Measurements from ENCODE around the gene POLR3F.
"Not testable (repeated sequence)": the region's sequence is repeated elsewhere in the genome, so short reads cannot be mapped to it uniquely, and the experiment has no call there.

POLR3F gene

DNA sequence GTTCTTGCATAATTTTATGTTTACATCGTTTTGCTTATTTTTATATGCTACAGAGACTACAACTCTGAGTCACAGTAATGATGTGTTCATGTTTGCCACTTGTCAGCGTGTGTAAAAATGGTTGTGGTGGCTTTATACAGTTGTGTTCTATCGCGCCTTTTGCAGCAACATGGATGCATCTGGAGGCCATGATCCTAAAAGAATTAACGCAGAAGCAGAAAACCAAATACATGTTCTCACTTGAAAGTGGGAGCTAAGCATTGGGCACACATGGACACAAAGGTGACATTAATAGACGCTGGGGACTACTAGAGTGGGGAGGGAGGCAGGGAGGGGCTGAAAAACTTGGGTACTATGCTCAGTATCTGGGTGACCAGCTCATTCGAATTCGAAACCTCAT, 39.6 kb downstream of the POLR3F start:
- DNase-seq, result peak; percentile 5

- peak; percentile 98 for DNase-seq
Observed at GRCh38 chr20:18507218-18508191, 40.3 kb downstream of the POLR3F start, which contains the start of gene SEC23B. Gene SEC23B (plus strand): TSS chr20:18507940. CDS start chr20:18510836, 2,896 bp downstream.

DNA sequence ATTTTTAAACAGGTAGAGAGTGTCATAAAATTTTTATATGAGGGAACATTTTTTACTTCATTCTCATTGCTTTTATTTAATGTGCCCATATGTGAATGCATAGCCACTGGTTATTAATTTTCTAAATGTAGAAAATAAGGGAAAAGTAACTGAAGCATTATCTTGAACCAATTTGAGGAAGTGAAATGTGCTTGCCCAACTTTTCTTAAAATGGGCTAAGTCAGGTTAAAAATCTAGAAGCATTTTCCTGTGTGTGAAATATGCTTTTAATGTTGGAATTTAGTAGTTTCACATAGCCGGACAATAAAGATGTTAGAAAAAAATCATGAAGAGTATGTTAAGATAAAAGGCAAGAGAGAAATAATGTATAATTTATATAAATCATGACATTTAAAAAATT, 44.4 kb downstream of the POLR3F start:
- DNase-seq, result no peak

GRCh38 chr20:18513208-18513607, 46.0 kb downstream of the POLR3F start:
- no peak for DNase-seq

- DNase-seq, result no peak
Observed at GRCh38 chr20:18514127-18514526, 46.9 kb downstream of the POLR3F start.

DNA sequence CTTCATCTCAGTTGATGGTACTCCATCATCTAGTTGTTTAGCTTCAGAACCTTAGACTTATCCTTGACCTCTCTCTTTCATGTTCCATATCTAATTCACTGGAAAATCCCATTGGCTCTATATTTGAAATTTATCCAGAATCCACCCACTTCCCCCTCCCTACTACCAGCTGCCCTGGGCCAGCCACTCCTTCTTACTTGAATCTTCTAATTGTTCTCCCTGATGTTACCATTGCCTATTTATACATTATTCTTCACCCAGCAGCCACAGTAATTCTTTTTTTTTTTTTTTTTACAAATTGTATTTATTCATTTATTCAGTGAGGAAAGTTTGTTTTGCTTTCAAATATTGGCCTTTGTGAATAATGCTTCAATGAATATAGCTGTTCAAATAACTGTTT, 48.8 kb downstream of the POLR3F start:
- no peak for DNase-seq

GRCh38 chr20:18522066-18522465, 54.9 kb downstream of the POLR3F start:
- DNase-seq, result not testable (repeated sequence)

DNA sequence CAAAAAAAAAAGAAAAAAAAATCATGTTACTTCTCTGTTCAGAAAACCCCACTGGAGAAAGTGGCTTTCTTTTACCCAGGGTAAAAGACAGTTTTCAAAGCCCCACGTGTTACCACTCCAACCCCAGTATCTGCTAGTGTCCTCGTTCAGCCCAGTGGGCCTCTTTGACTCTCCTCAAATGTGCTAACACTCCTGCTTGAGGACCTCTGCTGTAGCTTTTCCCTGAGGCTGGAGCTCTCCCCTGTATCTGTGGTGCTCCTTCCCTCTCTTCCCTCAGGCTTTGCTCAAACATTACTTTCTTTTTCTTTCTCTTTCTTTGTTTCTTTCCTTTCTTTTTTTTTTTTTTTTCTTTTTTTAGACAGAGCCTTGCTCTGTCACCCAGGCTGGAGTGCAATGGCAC, 55.9 kb downstream of the POLR3F start:
- DNase-seq, result no peak

GRCh38 chr20:18524646-18525045, 57.5 kb downstream of the POLR3F start:
- no peak for DNase-seq

GRCh38 chr20:18526761-18527160, 59.6 kb downstream of the POLR3F start:
- not testable (repeated sequence) for DNase-seq

- no peak for DNase-seq
Observed at GRCh38 chr20:18527339-18527738, 60.1 kb downstream of the POLR3F start.

GRCh38 chr20:18527836-18528235, 60.6 kb downstream of the POLR3F start:
- DNase-seq, result no peak

GRCh38 chr20:18529041-18529440, 61.9 kb downstream of the POLR3F start:
- DNase-seq, result no peak

- DNase-seq, result no peak
Observed at GRCh38 chr20:18532626-18533025, 65.4 kb downstream of the POLR3F start.

GRCh38 chr20:18533491-18533890, 66.3 kb downstream of the POLR3F start:
- no peak for DNase-seq

DNA sequence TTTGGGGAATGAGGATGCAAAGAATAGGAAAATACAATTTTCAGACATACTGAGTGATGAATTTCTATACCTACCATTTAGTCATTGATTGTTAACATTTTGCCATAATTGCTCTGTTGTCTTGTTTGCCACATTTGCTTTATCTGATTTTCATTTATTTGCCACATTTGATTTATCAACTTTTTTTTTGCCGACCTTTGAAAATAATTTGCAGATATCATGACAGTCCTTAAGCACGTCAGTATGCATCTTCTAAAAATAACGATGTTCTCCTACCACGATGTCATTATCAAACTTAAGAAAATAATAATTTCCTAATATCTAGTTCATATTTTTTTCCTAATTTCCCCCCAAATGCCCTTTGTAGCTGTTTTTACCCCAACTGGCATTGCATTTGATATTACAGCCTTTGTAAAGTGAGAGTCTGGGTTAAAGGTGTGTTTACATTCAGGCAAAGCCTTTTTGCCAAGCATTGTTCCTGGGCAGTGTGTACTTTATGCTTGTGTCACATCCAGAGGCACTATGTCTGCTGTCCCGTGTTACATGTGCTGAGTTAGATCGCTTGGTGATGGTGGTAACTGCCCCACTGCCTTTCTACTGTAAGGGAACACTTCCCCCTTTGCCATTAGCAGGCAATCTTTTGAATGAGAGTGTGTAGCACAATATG, 66.9 kb downstream of the POLR3F start:
- DNase-seq, result no peak
